ENCODE measurements around the gene SLC1A3.

DNA sequence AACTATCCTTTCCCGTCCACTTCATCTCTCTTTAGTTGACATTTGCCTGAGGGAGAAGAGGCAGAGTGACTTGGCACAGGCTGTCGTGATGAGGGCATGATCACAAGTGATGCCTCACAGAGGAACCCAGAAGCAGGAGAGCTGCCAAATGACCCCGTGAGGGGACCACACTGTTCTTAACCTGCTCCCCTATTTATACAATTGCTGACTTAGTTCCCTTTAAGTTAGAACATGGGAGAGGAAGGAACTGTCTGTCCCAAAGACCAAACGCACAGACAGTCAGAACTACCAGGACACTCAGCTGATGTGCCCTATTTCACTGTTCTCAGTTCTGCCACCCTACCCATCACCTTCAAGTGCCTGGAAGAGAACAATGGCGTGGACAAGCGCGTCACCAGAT, 73.7 kb downstream of the SLC1A3 start:
- no peak for TF ChIP-seq POLR2A (IDR thresholded peaks at IDR 0.05; ENCODE audit: extremely low read depth, insufficient read length)
- TF ChIP-seq, protein P1, sequence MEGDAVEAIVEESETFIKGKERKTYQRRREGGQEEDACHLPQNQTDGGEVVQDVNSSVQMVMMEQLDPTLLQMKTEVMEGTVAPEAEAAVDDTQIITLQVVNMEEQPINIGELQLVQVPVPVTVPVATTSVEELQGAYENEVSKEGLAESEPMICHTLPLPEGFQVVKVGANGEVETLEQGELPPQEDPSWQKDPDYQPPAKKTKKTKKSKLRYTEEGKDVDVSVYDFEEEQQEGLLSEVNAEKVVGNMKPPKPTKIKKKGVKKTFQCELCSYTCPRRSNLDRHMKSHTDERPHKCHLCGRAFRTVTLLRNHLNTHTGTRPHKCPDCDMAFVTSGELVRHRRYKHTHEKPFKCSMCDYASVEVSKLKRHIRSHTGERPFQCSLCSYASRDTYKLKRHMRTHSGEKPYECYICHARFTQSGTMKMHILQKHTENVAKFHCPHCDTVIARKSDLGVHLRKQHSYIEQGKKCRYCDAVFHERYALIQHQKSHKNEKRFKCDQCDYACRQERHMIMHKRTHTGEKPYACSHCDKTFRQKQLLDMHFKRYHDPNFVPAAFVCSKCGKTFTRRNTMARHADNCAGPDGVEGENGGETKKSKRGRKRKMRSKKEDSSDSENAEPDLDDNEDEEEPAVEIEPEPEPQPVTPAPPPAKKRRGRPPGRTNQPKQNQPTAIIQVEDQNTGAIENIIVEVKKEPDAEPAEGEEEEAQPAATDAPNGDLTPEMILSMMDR (IDR thresholded peaks at IDR 0.05; ENCODE audit: low read depth, low read length), result no peak
- TF ChIP-seq, protein P2, sequence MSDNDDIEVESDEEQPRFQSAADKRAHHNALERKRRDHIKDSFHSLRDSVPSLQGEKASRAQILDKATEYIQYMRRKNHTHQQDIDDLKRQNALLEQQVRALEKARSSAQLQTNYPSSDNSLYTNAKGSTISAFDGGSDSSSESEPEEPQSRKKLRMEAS (IDR thresholded peaks at IDR 0.05; ENCODE audit: low read depth, low read length), result no peak
- no peak for TF ChIP-seq MYC (IDR thresholded peaks at IDR 0.05; ENCODE audit: low read depth, low read length)

Data from NB4 (cell line).